ENCODE results near the gene PDE9A.
"Not testable (repeated sequence)": the region's sequence is repeated elsewhere in the genome, so short reads cannot be mapped to it uniquely, and the experiment has no call there.

The PDE9A gene

DNA sequence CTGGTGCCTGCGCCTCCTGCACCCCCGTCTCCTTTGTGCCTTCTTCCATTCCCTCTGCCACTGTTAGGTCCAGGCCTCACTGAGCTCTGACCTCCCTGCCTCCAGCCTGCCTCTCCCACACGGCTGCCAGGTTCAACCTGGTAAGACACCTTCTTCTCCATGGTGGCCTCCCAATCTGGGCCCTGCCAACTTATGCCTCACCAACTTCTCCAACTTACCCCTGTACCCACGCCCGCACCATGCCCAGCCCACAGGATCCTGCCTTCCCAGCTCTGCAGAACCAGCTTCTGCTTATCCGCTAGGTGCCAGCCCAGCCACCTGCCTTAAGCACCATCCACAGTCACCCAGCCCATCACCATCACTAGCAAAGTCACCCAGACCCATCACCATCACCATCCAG is 37.2 kb downstream of the PDE9A start:
- no peak for DNase-seq

DNA sequence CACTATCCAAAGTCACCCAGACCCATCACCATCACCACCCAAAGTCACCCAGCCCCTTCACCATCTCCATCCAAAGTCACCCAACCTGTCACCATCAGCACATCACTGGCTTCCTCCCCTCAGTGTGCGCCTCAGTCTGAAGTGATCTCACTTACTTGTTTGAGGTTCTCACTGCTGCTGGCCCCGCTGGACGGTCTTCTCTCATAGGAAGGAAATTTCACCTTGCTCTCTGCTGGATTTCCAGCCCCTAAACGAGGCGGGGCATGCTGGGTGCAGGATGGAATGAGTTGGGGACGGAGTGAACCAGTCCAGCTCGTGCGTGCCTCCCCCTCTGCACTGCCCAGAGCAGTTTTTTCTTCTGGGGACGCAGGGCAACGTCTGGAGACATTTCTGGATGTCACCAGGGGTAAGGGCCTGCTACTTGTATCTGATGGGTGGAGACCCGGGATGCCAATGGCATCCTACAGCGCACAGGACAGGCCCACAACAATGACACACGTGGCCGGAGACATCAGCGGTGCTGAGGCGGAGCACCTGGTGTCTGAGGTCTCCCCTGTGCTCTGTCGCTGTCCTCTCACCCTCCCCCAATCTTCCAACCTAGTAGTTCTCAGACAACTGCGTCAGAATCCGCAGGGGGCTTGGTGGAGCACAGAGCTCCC is 38.6 kb downstream of the PDE9A start:
- DNase-seq, result no peak

DNA sequence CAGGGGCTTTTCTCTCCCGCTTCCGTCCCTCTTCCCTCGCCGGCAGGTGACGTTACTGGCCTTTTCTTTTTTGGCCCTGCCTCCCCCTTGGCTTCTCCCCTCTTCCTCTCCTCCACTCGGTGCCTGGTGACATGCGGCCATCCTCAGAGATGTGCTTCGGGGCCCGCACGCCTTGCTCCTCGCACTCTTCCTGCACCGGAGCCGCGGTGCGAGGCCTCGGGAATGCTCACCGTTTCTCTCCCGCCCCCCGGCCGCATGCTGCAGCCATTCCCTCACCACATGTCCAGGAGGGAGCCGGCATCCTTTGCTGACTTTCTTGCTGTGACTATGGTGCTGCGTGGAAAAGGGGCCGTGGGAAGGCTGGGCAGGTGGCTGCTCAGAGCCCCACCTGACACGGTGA is 39.3 kb downstream of the PDE9A start:
- DNase-seq, result no peak

DNA sequence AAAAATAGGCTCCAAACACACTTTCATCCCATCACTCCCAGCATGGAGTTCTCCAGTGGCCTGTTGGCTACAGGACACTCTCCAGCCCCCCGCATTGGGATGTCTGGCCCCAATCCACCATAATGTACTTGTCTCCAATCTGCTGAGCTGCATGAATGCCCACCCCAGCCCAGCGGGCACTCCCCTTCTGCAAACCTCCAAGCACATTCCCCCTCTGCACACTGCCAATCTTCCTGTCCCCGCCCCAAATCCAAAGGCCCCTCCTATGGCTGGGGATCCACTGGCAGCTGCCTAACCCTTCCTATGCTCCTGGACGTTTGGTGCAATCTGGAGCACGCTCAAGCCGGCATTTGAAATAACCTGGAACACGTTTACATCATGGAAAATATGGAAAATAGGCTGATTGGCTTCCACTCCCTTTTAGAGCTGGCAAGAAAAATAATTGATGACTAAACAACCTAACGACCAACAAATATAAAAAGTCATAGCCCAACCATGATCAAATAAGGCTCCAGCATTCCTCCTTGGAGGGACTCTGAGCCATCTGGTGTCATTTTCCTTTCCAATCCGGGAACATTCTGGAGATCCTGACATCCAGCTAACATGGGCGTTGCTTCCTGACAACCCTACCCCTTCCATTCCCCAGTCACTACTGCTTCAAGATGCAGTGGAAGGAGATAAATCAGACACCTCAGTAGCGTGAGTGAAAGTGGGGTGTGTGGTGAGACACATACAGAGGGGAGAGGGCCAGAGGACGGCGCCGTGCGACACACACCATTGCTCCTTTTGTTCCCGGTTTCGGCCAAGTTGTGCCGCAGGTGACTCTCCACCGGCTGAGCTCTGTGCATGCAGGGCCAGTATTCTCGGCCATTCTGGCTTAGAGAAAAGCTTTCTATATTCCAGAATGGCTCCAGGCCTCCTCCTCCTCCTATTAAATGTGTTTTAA is 41.6 kb downstream of the PDE9A start:
- no peak for DNase-seq

DNA sequence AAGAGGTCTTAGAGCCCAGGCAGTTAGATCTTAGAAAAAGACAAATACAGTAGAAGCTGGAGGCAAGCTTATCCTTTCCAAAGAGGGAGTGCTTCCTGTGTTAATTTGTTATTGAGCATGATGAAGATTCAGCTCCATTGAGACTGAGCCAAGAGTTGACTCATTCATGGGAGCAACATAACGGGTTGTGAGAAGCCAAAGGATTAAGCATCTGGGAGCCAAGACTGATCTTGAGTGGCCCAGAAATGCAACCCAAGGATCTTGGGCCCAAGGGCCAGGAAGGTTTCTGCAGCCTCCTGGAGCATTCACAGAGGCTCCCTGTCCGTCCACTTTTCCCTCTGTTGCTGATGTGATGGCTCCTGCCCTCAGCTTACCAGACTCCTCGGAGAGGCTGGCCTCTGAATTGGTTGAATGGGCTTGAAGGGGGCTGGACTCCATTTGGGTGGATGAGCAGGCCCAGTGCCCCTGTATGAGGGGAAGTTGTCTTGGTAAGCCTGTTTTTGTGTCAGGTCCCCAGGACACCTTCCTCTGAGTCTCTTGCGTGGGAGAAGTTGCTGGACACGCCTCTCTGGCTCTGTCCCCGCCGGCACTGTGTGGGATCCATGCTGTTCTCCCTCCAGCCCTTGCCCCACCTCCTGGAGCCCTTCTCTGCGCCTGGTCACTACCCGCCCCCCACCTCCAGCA is 42.4 kb downstream of the PDE9A start:
- DNase-seq, result no peak

DNA sequence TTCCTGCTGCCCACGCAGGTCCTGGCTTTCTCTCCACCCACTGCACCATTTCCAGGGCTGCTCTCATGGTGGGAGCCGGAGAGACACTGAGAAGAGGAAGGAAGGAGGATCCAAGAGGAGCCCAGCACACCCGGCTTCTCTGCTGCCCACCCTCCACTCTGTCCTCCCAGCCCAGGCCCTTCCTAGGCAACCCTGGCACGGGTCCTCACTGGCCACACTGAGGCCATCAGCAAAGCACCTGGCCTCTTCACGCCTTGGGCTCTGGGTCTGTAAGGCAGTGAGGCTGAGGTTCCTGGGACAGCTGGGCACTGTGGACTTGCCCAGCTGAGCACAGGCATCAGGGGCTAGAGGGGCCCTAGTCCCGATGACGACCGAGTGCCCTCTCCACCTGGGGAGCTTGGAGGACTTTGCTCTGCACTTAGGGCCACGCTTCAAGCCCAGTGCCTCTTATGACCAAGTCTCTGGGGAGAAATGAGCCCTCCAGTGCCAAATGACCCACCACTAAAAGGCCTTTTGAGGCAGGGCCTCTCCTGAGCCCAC is 43.1 kb downstream of the PDE9A start:
- no peak for DNase-seq

DNA sequence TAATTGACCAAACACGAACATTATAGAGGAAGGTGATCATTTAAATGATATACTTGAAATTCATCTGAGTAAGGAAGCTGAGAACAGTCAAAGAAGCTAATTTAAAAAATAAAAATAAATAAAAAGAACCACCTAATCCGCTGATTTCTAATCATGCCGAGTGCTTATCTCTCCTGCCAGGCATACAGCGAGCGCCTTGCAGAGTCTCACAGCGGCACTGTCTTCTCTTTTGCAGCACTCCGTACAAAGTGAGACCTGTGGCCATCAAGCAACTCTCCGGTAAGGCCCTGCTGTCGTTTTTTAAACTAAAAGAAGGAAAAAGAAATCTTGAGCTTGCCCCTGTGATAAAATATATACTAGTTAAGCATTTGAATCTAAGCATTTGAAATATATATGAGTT is 45.3 kb downstream of the PDE9A start:
- no peak for DNase-seq

DNA sequence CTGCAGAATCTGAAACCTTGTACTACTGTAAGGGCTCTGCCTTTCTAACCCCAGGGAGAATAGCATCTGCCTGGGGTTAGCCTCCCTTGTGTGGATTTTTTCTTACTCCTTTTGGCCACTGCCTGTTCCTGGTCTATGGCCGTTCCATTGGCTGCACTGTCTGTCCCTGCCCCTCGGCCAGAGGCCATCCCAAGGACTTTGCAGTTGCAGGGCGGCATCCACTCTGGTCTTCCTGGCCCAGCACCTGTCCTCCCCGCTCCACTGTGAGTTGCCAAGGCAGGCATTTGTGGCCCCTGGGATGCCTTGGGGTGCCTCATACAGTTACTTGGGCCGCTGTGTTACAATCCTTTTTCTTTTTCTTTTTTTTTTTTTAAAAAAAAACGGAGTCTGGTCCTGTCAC is 45.8 kb downstream of the PDE9A start:
- no peak for DNase-seq

DNA sequence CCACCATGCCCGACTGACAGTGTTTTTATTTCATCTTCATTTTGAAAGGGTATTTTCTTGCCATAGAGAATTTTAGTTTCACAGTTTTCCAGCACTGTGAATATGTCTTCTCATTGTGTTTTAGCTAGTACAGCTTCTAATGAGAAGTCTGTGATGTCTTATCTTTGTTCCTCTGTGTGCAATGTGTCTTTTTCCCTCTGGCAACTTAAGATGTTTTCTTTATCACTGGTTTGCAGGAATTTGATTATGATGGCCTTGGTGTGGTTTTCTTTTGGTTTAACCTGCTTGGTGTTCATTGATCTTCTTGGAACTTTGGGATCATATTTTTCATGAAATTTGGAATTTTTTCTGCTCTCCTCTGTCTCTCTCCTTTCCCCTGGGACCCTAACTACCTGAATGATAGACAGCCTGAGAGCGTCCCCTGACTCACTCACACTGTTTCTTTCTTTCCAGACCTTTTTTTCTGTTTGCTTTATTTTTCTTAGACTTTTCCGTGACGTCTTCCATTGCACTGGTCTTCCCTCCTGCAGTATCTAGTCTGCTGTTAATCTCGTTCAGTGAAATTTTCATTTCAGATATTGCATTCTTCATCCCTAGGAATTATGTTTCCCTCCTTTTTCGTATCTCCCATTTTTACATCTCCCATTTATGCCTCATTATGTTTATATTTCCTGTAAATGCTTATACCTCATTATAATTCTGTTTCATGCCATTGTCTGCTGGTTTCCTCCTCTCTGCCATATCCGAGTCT is 48.5 kb downstream of the PDE9A start:
- no peak for DNase-seq

DNA sequence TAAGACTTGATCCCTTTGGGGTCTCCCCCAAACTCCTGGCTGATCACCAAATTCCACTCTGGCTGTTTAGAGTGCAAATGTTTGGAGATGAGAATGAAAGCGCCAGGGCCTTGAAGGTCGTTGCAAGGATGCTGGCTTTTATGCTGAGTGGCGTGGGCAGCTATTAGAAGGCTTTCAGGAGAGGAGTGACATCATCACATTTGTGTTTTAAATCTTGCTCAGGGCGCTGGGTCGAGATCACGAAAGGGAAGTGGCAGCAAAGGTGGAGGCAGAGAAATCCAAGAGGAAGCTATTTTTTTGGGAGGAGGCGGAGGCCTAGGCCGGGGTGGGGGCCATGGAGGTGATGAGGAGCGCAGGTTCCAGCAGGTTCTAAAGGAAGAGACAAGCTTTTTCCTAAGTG is 49.3 kb downstream of the PDE9A start:
- no peak for DNase-seq

DNA sequence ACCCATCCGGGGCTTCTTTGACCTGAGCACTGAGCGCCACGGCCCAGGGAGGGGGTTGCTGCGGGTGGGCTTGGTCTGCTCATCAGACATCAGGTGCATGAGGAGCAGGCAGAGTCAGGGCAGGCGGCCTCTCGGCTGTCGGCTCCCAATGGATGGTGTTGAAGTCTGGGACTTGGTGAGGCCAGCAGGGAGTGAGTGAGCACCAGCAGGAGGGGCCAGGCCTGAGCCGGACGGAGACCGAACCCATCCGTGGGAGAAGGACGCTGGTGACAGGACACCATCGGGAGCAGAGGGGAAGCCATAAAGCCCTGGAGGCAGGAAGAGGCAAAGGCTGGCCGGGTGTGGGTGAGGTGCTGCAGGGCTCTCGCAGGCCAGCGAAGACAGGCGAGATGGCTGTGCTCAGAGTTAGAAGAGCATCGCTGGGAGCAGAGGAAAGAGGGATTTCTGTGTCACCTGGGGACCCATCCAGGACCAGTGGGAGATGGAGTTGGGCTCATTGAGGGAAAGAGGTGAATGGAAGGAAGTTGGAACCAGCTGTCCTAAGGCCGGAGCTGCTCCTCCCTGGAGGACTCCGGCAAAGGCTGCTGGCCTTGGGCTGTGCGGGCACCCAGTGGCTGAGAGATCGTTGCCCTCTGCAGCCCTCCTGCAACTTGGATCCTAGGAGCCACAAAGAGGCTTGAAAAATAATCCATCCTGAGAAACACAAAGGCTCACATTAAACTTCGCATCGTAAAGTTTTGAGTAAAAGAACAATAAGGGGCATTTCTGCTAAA is 49.9 kb downstream of the PDE9A start:
- DNase-seq, result no peak

DNA sequence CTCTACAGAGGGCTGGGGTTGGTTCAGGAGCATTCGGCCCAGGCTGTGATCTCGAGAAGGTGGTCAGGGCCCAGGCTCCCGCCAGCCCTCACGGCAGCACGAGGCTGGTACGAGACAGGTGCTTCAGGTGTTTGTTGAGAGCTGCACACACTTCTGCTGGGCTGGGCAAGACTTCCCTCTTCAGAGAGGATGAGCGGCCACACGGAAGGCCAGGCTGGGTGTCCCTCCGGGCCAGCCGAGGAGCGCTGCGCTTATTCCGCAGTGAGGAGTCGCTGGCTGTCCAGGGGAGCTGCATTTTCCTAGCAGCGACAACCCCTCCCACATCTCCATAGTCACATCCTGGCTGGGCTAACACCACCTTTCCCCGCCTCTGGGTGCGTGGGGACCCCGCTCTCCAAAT is 50.5 kb downstream of the PDE9A start:
- DNase-seq, result no peak

DNA sequence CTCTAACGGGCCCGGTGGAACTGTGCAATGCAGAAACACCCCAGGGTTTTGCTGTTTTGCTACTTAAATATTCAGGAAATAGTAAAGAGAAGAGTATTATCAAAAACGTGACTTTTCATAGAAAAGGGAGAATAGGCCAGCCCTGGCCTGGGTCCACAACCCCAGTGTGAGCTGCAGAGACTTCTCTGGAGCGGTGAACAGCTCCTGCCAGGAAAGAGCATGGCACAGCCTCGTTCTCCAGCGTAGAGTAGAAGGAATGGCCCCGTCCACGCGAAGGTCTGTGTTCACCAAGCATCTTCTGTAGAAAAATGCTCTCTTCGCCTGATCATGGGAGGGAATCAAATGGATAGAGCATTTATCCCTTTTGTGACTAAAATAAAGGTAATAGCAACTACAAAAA is 51.4 kb downstream of the PDE9A start:
- no peak for DNase-seq

DNA sequence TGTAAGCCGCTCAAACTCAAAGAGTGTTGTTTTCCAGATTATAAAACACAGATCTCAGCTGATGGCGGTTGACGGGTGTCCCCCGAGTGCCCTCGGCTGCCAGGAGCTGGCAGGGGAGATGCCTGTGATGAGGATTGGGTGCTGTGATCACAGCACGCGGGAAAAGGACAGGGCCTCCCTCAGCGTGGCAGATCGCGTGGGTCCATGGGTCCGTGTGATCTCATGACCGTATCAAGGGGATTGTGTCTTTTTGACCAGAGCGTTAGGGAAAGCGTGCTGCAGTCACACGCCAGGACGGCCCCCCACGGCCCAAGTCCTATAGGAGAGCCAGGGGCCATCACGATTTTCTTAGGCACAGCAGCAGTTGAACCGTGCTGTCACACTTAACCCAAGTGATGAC is 51.9 kb downstream of the PDE9A start:
- no peak for DNase-seq

DNA sequence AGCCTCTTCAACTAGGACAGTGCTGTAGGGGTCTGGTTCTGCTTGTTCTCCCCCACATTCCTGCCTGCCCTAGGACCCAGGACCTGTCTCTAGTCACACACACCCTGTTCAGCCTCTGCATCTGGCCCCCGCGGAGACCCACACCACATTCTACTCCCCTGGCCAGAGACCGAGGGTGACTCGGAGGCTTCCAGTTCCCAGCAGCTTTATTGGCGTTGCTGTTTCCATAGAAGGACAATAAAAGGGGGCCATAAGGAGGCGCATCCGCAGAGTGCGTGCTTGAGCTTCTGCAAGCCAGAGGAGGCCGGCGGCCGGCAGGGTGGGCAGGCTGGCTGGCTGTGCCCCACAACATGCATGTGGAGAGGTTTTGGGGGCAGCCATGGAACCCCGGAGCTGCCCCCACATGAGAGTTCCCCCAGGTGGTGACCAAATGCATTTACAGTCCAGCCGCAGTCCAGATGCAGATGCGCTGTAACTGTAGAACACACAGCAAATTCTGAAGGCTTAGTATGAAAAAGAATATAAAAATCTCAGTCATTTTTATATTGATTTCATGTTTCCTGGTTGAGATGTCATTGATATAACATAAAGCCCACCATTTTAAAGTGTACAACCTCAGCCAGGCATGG is 52.4 kb downstream of the PDE9A start:
- no peak for DNase-seq

DNA sequence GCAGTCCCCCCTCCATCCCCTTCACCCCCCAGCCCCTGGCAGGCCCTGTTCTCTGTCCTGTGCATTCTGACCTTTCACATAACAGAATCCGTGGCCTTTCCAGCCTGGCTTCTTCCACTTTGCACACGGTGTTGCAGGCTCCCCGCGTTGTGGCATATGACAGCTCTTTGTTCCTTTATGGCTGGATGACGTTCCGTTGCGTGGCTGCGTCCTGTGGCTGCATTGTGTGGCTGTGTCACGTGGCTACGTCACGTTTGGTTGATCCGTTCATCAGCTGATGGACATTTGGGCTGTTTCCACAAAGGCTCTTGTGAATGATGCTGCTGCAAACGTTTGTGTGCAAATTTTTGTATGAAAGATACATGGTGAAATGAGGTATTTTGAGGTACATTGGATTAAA is 53.3 kb downstream of the PDE9A start:
- no peak for DNase-seq

DNA sequence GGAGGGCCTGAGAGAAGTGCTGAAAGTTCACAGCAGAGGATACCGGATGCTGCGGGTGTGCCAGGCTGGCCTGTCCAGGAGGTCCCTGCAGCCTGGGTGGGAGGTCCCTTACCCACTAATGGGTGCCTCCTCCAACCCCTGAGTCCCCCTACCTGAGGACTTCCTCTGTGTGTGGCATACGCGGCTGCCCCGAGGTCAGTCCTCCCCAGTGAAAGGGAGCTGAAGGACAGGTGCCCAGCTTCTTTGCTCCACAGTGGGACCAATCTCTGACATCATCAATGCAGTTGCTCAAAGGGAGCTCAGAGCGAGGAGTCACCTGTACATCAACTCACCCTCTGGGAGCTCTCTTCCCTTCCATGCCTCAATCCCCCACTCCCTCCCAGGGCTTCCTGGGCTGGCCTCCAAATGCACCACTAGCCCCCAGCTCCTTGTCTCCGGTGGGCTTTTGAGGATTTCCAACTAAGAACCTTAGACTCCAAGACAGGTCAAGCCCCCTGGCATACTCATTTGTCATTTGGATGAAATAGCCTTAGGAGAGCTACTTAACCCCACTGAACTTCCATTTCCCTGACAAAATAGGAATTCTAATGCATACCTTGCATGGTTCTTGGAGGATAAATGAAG is 53.9 kb downstream of the PDE9A start:
- no peak for DNase-seq

DNA sequence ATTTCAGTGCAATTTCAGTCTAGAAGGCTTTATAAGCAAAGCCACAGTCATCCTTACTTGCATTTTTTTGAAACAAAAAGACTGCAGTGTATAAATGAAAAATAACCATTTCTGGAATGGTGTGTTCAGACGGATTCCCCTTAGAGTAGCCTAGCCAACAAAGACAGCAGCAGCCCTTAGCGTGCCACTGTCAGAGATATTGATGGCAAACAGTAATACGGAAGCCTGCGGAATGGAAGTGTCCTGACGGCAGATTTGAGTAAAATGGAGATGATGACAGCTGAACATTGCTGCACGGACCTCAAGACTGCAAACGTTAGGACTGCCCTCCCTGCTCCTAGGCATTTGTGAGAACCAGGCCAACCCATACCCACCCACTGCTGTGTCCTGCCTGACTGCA is 54.7 kb downstream of the PDE9A start:
- no peak for DNase-seq

DNA sequence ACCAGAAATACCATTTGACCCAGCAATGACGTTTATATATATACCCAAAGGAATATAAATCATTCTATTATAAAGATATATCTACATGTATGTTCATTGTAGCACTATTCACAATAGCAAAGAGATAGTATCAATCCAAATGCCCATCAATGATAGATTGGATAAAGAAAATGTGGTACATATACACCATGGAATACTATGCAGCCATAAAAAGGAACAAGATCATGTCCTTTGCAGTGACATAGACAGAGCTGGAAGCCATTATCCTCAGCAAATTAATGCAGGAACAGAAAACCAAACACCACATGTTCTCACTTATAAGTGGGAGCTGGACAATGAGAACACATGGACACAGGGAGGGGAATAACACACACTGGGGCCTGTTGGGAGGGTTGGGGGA is 55.5 kb downstream of the PDE9A start:
- DNase-seq, result not testable (repeated sequence)

DNA sequence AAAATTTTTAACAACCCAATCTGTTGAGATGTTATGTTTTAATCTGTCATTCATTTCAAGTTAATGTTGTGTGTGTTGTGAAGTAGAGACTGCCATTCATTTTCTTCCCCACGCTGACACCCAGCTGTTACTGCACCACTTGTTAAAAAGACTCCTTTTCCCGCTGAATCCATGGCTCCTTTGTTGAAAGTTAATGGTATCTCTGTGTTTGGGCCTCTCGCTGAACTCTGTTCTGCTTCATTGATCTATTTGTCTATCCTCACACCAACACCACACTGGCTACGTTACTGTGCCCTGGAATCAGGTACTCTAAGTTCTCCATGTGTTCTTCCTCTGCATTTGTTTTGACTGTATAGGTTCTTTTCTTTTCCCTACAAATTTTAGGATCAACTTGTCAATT is 58.2 kb downstream of the PDE9A start:
- no peak for DNase-seq

DNA sequence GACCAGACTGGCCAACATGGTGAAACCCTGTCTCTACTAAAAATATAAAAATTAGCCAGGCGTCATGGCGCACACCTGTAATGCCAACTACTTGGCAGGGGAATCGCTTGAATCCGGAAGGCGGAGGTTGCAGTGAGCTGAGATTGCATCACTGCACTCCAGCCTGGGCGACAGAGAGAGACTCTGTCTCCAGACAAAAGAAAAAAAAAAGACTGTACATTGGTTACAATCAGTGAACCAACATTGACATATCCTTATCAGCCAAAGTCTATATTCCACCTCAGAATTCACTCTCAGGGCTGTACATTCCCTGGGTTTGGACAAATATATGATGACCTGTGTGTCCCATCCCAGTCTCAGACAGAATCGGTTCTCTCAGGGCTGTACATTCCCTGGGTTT is 62.0 kb downstream of the PDE9A start:
- not testable (repeated sequence) for DNase-seq

Measured in T-helper 1 cell (primary cell).